Heart right ventricle (tissue), 16 donors: ENCODE results near the gene TRIM17. TPM values are rescaled to one million over a fixed set of nuclear protein-coding genes. Genes with fewer than 3 reads are reported as not detected.

Experiments used
- ATAC-seq, 8 donors: fragments of 200-7000 bp; cut with Tn5 transposase; one replicate each; pipeline ENCODE4 v1.9.1; 2020; ENCODE audit warnings: mild to moderate bottlenecking in 8 of 8, moderate library complexity in 8 of 8, moderate number of reproducible peaks in 1 of 8
- DNase-seq, 2 donors: peaks; one replicate each; pipeline ENCODE4 v3.0.0-alpha.2; 2020
- H3K27ac ChIP-seq, 10 donors: fragments of 200-600 bp; sonication (generic) in 2 of 10; one replicate each; pipeline versions ENCODE4 v1.5.0 to v1.8.0; 2020 to 2022; ENCODE audit warnings: mild to moderate bottlenecking in 3 of 10
- H3K27me3 ChIP-seq, 7 donors: fragments of 200-600 bp; one replicate each; pipeline ENCODE4 v1.8.0; 2021 to 2022; ENCODE audit warnings: mild to moderate bottlenecking in 2 of 7
- H3K36me3 ChIP-seq, 9 donors: fragments of 200-600 bp; sonication (generic) in 1 of 9; one replicate each; pipeline versions ENCODE4 v1.5.0 to v1.8.0; 2020 to 2022; ENCODE audit warnings: mild to moderate bottlenecking in 2 of 9
- H3K4me1 ChIP-seq, 9 donors: fragments of 200-600 bp; sonication (generic) in 1 of 9; one replicate each; pipeline versions ENCODE4 v1.5.0 to v1.8.0; 2020 to 2022; ENCODE audit warnings: mild to moderate bottlenecking in 4 of 9
- H3K4me3 ChIP-seq, 10 donors: fragments of 200-600 bp; sonication (generic) in 2 of 10; one replicate each; pipeline versions ENCODE4 v1.5.0 to v1.8.0; 2020 to 2022; ENCODE audit warnings: mild to moderate bottlenecking in 7 of 10, moderate library complexity in 2 of 10
- H3K9me3 ChIP-seq, 11 donors: fragments of 200-600 bp in 10 of 11; sonication (generic) in 2 of 11; one replicate each; pipeline versions ENCODE4 v1.5.0 to v1.8.0; 2013 to 2022; ENCODE audit warnings: mild to moderate bottlenecking in 2 of 11, control low read depth in 1 of 11, moderate library complexity in 1 of 11
- CTCF ChIP-seq, 9 donors: fragments of 200-600 bp; sonication (generic) in 2 of 9; IDR thresholded peaks; one replicate each; pipeline versions ENCODE4 v1.5.0 to v1.8.0; 2021 to 2022; ENCODE audit warnings: antibody characterized with exemption in 9 of 9, mild to moderate bottlenecking in 5 of 9, moderate library complexity in 1 of 9
- WGBS, 2 donors: extraction: QIAGEN DNeasy Blood & Tissue Kit; methylation state at CpG; one replicate each; pipeline ENCODE4 v1.1.7; 2013; ENCODE audit warnings: inconsistent platforms in 1 of 2; 5-methylcytosine and 5-hydroxymethylcytosine counted together
- intact Hi-C, 10 donors: fragments of 100-400 bp; cut with DNase I; formaldehyde crosslinking; loops; one replicate each; pipeline versions ENCODE4 v1.11.1 to v1.14.2; 2022
- polyA plus RNA-seq, 2 donors: library from polyadenylated mRNA; stranded (reverse); fragments of 200-250 nt; gene quantifications; one replicate each; pipeline ENCODE4 v1.2.3, GENCODE V29; 2013
- total RNA-seq, 10 donors: library from RNA; stranded (reverse); fragmentation: NEBNext Ultra II Directional in 3 of 10; extraction: Animal tissue kit (Norgen Biotek cat#: 25700) in 3 of 10; gene quantifications; one replicate each; pipeline versions ENCODE4 v1.2.1 to v1.2.4, GENCODE V29; 2021 to 2023
- donor health status: Arrhythmogenic right ventricular cardiomyopathy.
- donor health status: ischemic (EF 13 %, LVEDD 7.1; RV severe dilation, severe dysfunction).
- donor health status: healthy with polysubstance abuse.
- donor health status: DM: no; HTN: yes; CAD: no.
- donor health status: DM: no; HTN: no; CAD: no.
- donor health status: ischemic (EF 25% LVEDD 6.9; RV normal size, moderate dysfunction).
- donor health status: ischemic (EF 25% LVEDD 5.7; RV mildly dilated, moderate dysfunction).
- donor health status: healthy.
- donor health status: DM: yes; HTN: yes; CAD: no.
- donor health status: Ischemic cardiomyopathy.
- donor health status: ischemic (EF 35%, LVEDD 5.7; RV mildly dilated, moderate dysfunction).
- donor health status: nonischemic (EF 11% LVEDD 7.7; RV severe dilation, severe dysfunction).
- donor health status: DM: yes; HTN: yes; CAD: no.
- donor health status: PGD.
- donor health status: ischemic (EF 29% LVEDD 5.4; RV normal size, mild dysfunction).
- donor health status: nonischemic (EF 23%, LVEDD 6.1; RV moderate dilation, normal function).

The TRIM17 gene
- total and polyA plus RNA-seq, 12 donors: 0.14 to 0.44 (median 0.34) TPM; not detected in 3

DNA sequence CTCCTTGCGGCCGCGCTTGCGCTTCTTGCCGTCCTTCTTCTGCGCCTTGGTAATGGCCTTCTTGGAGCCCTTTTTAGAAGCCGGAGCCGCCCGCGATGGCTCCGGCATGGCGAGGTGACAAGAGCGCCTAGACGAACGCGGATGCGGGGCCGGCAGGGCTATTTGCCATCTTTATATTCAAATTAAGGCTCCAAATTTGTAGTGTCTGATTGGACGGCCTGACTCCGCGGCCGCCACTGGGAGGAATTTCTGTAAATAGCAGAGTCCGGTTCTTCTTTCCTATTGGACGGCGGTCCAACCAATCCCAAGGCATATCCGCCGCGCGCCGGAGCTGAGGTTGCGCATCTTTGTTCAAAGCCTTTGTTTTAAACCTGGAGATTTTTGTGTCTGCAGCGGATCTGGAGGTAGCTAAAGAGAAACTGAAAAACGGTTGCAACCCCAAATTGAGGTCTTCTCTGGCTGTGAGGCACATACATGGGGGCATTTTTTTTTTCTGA, 47.9 kb upstream of the TRIM17 start:
- DNase-seq (peak; percentile 59 to 76), ATAC-seq (peak; percentile 66 to 92 (median 86))
- Histone ChIP-seq H3K27ac (peak overlapping the region in 1 of 10 donors; percentile 44), H3K4me1 (peaks cover under 1 to 30% (median 16%) of the 10 kb centered on the region in 9 donors), H3K9me3 (no peaks in the 10 kb centered on the region), H3K27me3 (peaks cover 3 to 100% (median 96%) of the 10 kb centered on the region in 7 donors), H3K4me3 (peak overlapping the region in 9 of 10 donors; percentile 9 to 46 (median 30)), H3K36me3 (no peaks in the 10 kb centered on the region)
- no peak for TF ChIP-seq CTCF (IDR thresholded peaks at IDR 0.05)
- WGBS, 2 donors: 0 to 1% methylated on average over 33 of the region's 33 CpGs
- intact Hi-C loops: no loop called here

- intact Hi-C loops: no loop called here
- Histone ChIP-seq H3K27me3 (peaks cover 0 to 100% (median 90%) of the 10 kb centered on the region in 7 donors), H3K27ac (peak overlapping the region in 1 of 10 donors; percentile 4), H3K4me3 (peak overlapping the region in 9 of 10 donors; percentile 9 to 46 (median 30)), H3K4me1 (peaks cover 3 to 37% (median 23%) of the 10 kb centered on the region in 9 donors), H3K36me3 (no peaks in the 10 kb centered on the region), H3K9me3 (no peaks in the 10 kb centered on the region)
- 2 to 3% methylated on average over 53 of the region's 56 CpGs for WGBS, 2 donors
- peak in 2 of 9 donors; percentile 12 to 15 for TF ChIP-seq CTCF (IDR thresholded peaks at IDR 0.05)
- ATAC-seq: peak in 5 of 8 donors; percentile 9 to 37 (median 13)
- DNase-seq: no peak
These were observed 47.1 kb upstream of the TRIM17 start for GRCh38 chr1:228463559-228464455.

GRCh38 chr1:228463009-228463558, 46.4 kb upstream of the TRIM17 start:
- intact Hi-C loops: no loop called here
- no peak overlapping the region for H3K27ac ChIP-seq
- H3K9me3 ChIP-seq: no peaks in the 10 kb centered on the region
- DNase-seq (no peak), ATAC-seq (no peak)
- peaks cover 3 to 44% (median 29%) of the 10 kb centered on the region in 9 donors for H3K4me1 ChIP-seq
- H3K4me3 ChIP-seq: peak overlapping the region in 1 of 10 donors; percentile 46
- peaks cover 0 to 93% (median 85%) of the 10 kb centered on the region in 7 donors for H3K27me3 ChIP-seq
- no peaks in the 10 kb centered on the region for H3K36me3 ChIP-seq
- TF ChIP-seq CTCF (IDR thresholded peaks at IDR 0.05): no peak
- 59 to 68% methylated on average over 7 of the region's 7 CpGs for WGBS, 2 donors

DNA sequence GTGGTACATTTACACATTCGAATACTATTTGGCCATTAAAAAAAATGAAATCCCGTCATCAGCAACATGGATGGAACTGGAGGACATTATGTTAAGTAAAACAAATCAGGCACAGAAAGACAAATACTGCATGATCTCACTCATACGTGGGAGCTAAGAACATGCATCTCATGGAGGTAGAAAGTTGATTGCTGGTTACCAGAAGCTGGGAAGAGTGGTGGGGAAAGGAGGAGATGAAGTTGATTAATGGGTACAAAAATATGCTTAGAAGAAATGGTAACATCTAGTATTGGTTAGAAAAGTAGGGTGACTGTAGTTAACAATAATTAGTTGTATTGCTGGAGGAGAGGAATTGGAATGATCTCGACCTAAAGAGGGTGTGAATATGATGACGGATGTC, 45.9 kb upstream of the TRIM17 start:
- ATAC-seq: no peak
- TF ChIP-seq CTCF (IDR thresholded peaks at IDR 0.05): no peak
- no peak for DNase-seq
- peaks cover 3 to 48% (median 32%) of the 10 kb centered on the region in 9 donors for H3K4me1 ChIP-seq
- no peaks in the 10 kb centered on the region for H3K9me3 ChIP-seq
- H3K36me3 ChIP-seq: no peaks in the 10 kb centered on the region
- intact Hi-C loops: no loop called here
- H3K27ac ChIP-seq: no peak overlapping the region
- no peak overlapping the region for H3K4me3 ChIP-seq
- peaks cover 0 to 90% (median 79%) of the 10 kb centered on the region in 7 donors for H3K27me3 ChIP-seq
- WGBS, 2 donors: 84 to 85% methylated on average over 5 of the region's 5 CpGs
